VCaP (cell line): Measurements from ENCODE around the gene FAM135A.
"Not testable (repeated sequence)": the region's sequence is repeated elsewhere in the genome, so short reads cannot be mapped to it uniquely, and the experiment has no call there.

ENCODE experiments used
- H3K27ac ChIP-seq: fragments of 450-650 bp; 2 replicates; pipeline ENCODE4 v1.5.1; 2017
- TF ChIP-seq, protein P1 (sequence below): fragments of 450-650 bp; conservative IDR thresholded peaks from 2 replicates; pipeline ENCODE4 v1.5.1; 2017; ENCODE audit warnings: mild to moderate bottlenecking, moderate library complexity

FAM135A gene

DNA sequence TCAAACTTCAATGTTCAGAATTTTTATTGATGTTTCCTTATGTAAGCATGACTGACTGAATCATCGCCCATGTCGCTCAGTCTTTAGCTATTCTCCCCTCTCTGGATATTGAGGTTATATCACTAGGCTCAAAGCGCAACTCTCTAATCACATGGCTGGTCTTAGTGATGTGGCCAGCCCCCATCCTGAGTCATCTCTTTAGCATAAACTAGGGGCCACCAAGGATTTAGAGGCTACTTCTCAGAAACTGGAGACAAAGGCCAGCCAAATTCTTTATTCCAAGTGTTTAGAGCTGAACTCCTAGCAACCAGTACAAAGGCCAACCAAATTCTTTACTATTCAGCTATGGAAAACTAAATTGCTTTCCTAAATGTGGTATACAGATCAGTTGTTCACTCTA, 61.4 kb downstream of the FAM135A start:
- no peak overlapping the region for H3K27ac ChIP-seq

GRCh38 chr6:70479236-70479635, 65.9 kb downstream of the FAM135A start:
- TF ChIP-seq, protein P1, sequence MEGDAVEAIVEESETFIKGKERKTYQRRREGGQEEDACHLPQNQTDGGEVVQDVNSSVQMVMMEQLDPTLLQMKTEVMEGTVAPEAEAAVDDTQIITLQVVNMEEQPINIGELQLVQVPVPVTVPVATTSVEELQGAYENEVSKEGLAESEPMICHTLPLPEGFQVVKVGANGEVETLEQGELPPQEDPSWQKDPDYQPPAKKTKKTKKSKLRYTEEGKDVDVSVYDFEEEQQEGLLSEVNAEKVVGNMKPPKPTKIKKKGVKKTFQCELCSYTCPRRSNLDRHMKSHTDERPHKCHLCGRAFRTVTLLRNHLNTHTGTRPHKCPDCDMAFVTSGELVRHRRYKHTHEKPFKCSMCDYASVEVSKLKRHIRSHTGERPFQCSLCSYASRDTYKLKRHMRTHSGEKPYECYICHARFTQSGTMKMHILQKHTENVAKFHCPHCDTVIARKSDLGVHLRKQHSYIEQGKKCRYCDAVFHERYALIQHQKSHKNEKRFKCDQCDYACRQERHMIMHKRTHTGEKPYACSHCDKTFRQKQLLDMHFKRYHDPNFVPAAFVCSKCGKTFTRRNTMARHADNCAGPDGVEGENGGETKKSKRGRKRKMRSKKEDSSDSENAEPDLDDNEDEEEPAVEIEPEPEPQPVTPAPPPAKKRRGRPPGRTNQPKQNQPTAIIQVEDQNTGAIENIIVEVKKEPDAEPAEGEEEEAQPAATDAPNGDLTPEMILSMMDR = no peak
- peak overlapping the region; percentile 71 for H3K27ac ChIP-seq

More for the DNA sequence above, 61.4 kb downstream of the FAM135A start:
- TF ChIP-seq, protein P1 = no peak

GRCh38 chr6:70486638-70487037, 73.3 kb downstream of the FAM135A start:
- not testable (repeated sequence) for H3K27ac ChIP-seq

GRCh38 chr6:70489364-70489763, 76.1 kb downstream of the FAM135A start:
- TF ChIP-seq, protein P1 = no peak
- no peak overlapping the region for H3K27ac ChIP-seq

- TF ChIP-seq, protein P1 = no peak
Measured at GRCh38 chr6:70494833-70495232, 81.5 kb downstream of the FAM135A start.

DNA sequence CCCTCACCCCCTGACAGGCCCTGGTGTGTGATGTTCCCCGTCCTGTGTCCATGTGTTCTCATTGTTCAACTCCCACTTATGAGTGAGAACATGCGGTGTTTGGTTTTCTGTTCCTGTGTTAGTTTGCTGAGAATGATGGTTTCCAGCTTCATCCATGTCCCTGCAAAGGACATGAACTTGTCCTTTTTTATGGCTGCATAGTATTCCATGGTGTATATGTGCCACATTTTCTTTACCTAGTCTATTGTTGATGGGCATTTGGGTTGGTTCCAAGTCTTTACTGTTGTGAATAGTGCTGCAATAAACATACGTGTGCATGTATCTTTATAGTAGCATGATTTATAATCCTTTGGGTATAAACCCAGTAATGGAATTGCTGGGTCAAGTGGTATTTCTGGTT, 82.5 kb downstream of the FAM135A start:
- H3K27ac ChIP-seq = not testable (repeated sequence)

More at GRCh38 chr6:70494833-70495232, 81.5 kb downstream of the FAM135A start:
- H3K27ac ChIP-seq = no peak overlapping the region

DNA sequence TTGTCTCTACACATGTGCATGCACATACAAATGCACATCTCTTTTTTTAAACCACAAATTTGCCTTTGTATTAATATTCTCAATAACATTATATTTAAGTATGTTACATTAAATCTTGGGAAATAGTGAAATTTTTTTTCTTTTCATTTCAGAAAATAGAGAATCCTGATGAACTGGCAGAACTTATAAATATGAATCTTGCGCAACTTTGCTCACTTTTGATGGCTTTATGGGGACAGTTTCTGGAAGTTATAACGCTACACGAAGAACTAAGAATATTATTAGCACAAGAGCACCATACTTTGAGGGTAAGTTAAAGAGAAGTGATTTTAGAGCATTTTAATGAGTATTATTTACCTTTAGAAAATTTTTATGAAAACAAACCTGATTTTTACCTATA, 89.2 kb downstream of the FAM135A start:
- TF ChIP-seq, protein P1 = no peak
- no peak overlapping the region for H3K27ac ChIP-seq

GRCh38 chr6:70503813-70504465, 90.6 kb downstream of the FAM135A start:
- TF ChIP-seq, protein P1 = no peak
- no peak overlapping the region for H3K27ac ChIP-seq

DNA sequence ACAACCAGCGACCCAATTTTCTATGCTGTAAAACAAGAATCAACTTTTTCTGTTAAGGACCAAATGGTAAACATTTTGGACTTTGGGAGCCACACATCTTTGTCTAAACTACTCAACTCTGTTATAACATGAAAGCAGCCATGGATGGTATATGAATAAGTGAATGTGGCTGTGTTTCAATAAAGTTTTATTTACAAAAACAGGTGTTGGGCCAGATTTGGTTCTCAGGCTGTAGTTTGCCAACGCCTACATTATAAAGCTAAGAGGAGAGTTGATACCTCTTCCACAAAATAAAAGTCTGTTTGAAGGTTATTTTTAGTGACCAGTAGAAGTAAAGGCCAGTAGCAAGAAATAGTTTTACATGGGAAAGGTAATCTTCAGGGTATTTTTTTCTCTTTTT, 93.0 kb downstream of the FAM135A start:
- TF ChIP-seq, protein P1 = no peak
- peak overlapping the region; percentile 60 for H3K27ac ChIP-seq
